GM23248 (cell line): ENCODE results near the gene IGSF21. TPM values are rescaled to one million over a fixed set of nuclear protein-coding genes. Genes with fewer than 3 reads are reported as not detected.

ENCODE experiments used
- DNase-seq: peaks from one replicate; pipeline ENCODE4 v3.0.0-alpha.2; 2015
- H2AFZ ChIP-seq: fragments of 200-600 bp; sonication (generic); 2 replicates; pipeline ENCODE4 v1.6.1; 2016; ENCODE audit warnings: antibody characterized with exemption
- H3F3A ChIP-seq: fragments of 200-600 bp; sonication (generic); 2 replicates; pipeline ENCODE4 v1.6.1; 2016; ENCODE audit warnings: mild to moderate bottlenecking, antibody characterized with exemption, mixed run types; ENCODE audit not compliant: insufficient read depth
- H3K27ac ChIP-seq: fragments of 200-600 bp; sonication (generic); 2 replicates; pipeline ENCODE4 v1.5.1; 2016; ENCODE audit warnings: mild to moderate bottlenecking
- H3K27me3 ChIP-seq: fragments of 200-600 bp; sonication (generic); replicated peaks from 2 replicates; pipeline ENCODE4 v1.6.1; 2016; ENCODE audit warnings: mild to moderate bottlenecking; ENCODE audit not compliant: insufficient read depth
- H3K36me3 ChIP-seq: fragments of 200-600 bp; sonication (generic); 2 replicates; pipeline ENCODE4 v1.6.1; 2016; ENCODE audit warnings: low read depth, mild to moderate bottlenecking
- H3K4me1 ChIP-seq: fragments of 200-600 bp; sonication (generic); 2 replicates; pipeline ENCODE4 v1.6.1; 2016; ENCODE audit warnings: mild to moderate bottlenecking; ENCODE audit not compliant: insufficient read depth
- H3K4me2 ChIP-seq: fragments of 200-600 bp; sonication (generic); one replicate; pipeline ENCODE4 v1.6.1; 2016; ENCODE audit warnings: mild to moderate bottlenecking; ENCODE audit not compliant: unreplicated experiment
- H3K4me3 ChIP-seq: fragments of 200-600 bp; sonication (generic); 2 replicates; pipeline ENCODE4 v1.5.1; 2016; ENCODE audit warnings: mild to moderate bottlenecking
- H3K79me2 ChIP-seq: fragments of 200-600 bp; sonication (generic); 2 replicates; pipeline ENCODE4 v1.6.1; 2016; ENCODE audit warnings: mild to moderate bottlenecking; ENCODE audit not compliant: insufficient read depth
- H3K9ac ChIP-seq: fragments of 200-600 bp; sonication (generic); 2 replicates; pipeline ENCODE4 v1.6.1; 2016; ENCODE audit warnings: mild to moderate bottlenecking
- H3K9me2 ChIP-seq: fragments of 200-600 bp; sonication (generic); 2 replicates; pipeline ENCODE4 v1.6.1; 2016; ENCODE audit warnings: mixed run types, mild to moderate bottlenecking, moderate library complexity; ENCODE audit not compliant: insufficient read depth
- H3K9me3 ChIP-seq: fragments of 200-600 bp; sonication (generic); one replicate; pipeline ENCODE4 v1.6.1; 2017; ENCODE audit warnings: low read depth
- H4K20me1 ChIP-seq: fragments of 200-600 bp; sonication (generic); 2 replicates; pipeline ENCODE4 v1.6.0; 2016; ENCODE audit not compliant: insufficient read depth
- EZH2 ChIP-seq: fragments of 200-600 bp; sonication (generic); IDR thresholded peaks from 2 replicates; pipeline ENCODE4 v1.6.1; 2018; ENCODE audit warnings: antibody characterized with exemption, mild to moderate bottlenecking; ENCODE audit not compliant: insufficient read depth, poor library complexity, severe bottlenecking
- EZH2phosphoT487 ChIP-seq: fragments of 200-600 bp; sonication (generic); IDR thresholded peaks from 2 replicates; pipeline ENCODE4 v1.6.1; 2018; ENCODE audit warnings: antibody characterized with exemption, moderate library complexity, mild to moderate bottlenecking, low read depth; ENCODE audit not compliant: insufficient read depth
- WGBS, 2 experiments: methylation state at CpG; one replicate each; pipeline ENCODE4 v1.1.6; 2015 to 2017; ENCODE audit warnings: low lambda C conversion rate in 2 of 2, low coverage in 1 of 2; ENCODE audit errors: missing lambda C conversion rate in 2 of 2; 5-methylcytosine and 5-hydroxymethylcytosine counted together
- in situ Hi-C: fragments of 300-500 bp; cut with MboI; formaldehyde crosslinking; loops from 2 replicates; pipeline ENCODE4 v1.15.0; 2020
- polyA plus RNA-seq: library from polyadenylated mRNA; unstranded; fragments of >200 nt; fragmentation: Nextera tagmentation; extraction: Ambion mirVana; gene quantifications from 2 replicates; pipeline ENCODE4 v1.2.1, GENCODE V29; 2016
- total RNA-seq: library from RNA; depleted of rRNA; stranded (reverse); fragments of >200 nt; shearing (Covaris generic); gene quantifications from 2 replicates; pipeline ENCODE4 v1.2.3, GENCODE V29; 2014

IGSF21 gene
- total and polyA plus RNA-seq, 2 experiments from 2014 or later, result not detected

DNA sequence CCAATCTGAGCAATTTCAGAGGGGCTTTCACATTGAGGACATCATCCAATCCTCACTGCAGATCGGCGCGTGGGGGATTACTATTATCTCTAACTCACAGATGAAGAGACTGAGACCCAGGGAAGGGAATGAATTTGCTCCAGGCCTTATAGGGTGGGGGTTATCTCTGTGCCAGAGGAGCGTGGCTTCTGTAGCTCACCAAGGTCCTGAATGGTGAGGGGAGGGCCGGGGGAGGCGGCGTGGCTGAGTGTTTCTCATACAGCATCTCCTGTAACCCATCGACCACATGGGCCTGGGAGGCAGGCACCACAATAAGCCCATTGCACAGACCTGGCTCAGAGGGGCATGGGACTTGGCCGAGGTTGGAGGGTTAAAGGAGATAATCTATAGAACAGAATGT, 230.2 kb downstream of the IGSF21 start:
- Histone ChIP-seq H3K4me2 (no peak overlapping the region), H3K27me3 (no peaks in the 10 kb centered on the region), H3K9ac (no peak overlapping the region), H3K4me1 (no peaks in the 10 kb centered on the region), H2AFZ (no peak overlapping the region), H4K20me1 (no peaks in the 10 kb centered on the region), H3K36me3 (no peaks in the 10 kb centered on the region), H3K79me2 (no peaks in the 10 kb centered on the region), H3K27ac (no peak overlapping the region), H3K9me2 (no peaks in the 10 kb centered on the region), H3K9me3 (no peaks in the 10 kb centered on the region), H3K4me3 (no peak overlapping the region), H3F3A (no peaks in the 10 kb centered on the region)
- DNase-seq, result no peak
- in situ Hi-C loops, result no loop called here
- 48 to 49% methylated on average over 9 of the region's 9 CpGs for WGBS, 2 experiments
- no peak for TF ChIP-seq EZH2

DNA sequence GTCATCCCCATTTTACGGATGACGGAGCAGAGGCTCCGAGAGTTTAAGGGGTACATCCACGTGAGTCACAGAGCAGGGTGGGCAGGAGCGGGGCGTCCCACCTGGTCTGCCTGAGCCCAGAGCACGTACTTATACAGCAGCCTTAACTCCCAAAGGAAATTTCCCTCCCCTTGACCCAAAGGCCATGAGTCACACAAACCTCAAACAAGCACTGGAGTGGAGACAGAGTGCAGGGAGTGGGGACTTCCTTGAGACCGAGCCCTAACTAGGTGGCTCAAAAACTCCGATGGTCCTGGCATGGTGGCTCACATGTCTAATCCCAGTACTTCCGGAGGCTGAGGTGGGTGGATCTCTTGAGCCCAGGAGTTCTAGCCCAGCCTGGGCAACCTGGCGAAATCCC, 231.6 kb downstream of the IGSF21 start:
- DNase-seq, result no peak
- H3K9me2 ChIP-seq, result no peaks in the 10 kb centered on the region
- no peak overlapping the region for H3K27ac ChIP-seq
- no peaks in the 10 kb centered on the region for H3K79me2 ChIP-seq
- H4K20me1 ChIP-seq, result no peaks in the 10 kb centered on the region
- no peaks in the 10 kb centered on the region for H3F3A ChIP-seq
- no peaks in the 10 kb centered on the region for H3K27me3 ChIP-seq
- TF ChIP-seq EZH2phosphoT487 (no peak), EZH2 (no peak)
- no peak overlapping the region for H3K4me3 ChIP-seq
- H3K4me2 ChIP-seq, result no peak overlapping the region
- no peaks in the 10 kb centered on the region for H3K9me3 ChIP-seq
- no peaks in the 10 kb centered on the region for H3K4me1 ChIP-seq
- H3K9ac ChIP-seq, result no peak overlapping the region
- in situ Hi-C loops, result no loop called here
- no peaks in the 10 kb centered on the region for H3K36me3 ChIP-seq
- 56 to 59% methylated on average over 11 of the region's 11 CpGs for WGBS, 2 experiments
- no peak overlapping the region for H2AFZ ChIP-seq

GRCh38 chr1:18340158-18340764, 232.7 kb downstream of the IGSF21 start:
- Histone ChIP-seq H3F3A (no peaks in the 10 kb centered on the region), H3K79me2 (no peaks in the 10 kb centered on the region), H3K27me3 (no peaks in the 10 kb centered on the region), H3K4me3 (no peak overlapping the region), H2AFZ (no peak overlapping the region), H4K20me1 (no peaks in the 10 kb centered on the region), H3K27ac (no peak overlapping the region), H3K9me3 (no peaks in the 10 kb centered on the region), H3K9ac (no peak overlapping the region), H3K4me1 (no peaks in the 10 kb centered on the region), H3K36me3 (no peaks in the 10 kb centered on the region), H3K9me2 (no peaks in the 10 kb centered on the region), H3K4me2 (no peak overlapping the region)
- no peak for DNase-seq
- in situ Hi-C loops, result no loop called here
- 9 to 17% methylated on average over 2 of the region's 2 CpGs for WGBS, 2 experiments
- TF ChIP-seq EZH2phosphoT487, result no peak
- TF ChIP-seq EZH2, result no peak

DNA sequence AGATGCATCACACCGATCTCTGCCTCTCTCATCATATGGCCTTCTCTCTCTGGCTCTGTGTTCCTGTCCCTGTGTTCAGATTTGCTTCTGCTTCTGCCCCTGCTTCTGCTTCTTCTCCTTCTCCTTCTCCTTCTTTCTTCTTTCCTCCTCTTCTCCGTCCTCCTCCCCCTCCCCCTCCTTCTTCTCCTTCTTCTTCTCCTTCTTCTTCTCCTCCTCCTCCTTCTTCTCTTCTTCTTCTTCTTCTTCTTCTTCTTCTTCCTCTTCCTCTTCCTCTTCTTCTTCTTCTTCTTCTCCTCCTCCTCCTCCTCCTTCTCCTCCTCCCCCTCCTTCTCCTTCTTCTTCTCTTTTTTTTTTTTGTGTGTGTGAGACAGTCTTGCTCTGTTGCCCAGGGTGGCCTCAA, 233.2 kb downstream of the IGSF21 start:
- Histone ChIP-seq H3F3A (no peaks in the 10 kb centered on the region), H3K27me3 (no peaks in the 10 kb centered on the region), H3K9ac (no peak overlapping the region), H3K79me2 (no peaks in the 10 kb centered on the region), H3K4me2 (no peak overlapping the region), H2AFZ (no peak overlapping the region), H3K27ac (no peak overlapping the region), H3K9me2 (no peaks in the 10 kb centered on the region), H3K4me1 (no peaks in the 10 kb centered on the region), H3K4me3 (no peak overlapping the region), H4K20me1 (no peaks in the 10 kb centered on the region), H3K9me3 (no peaks in the 10 kb centered on the region), H3K36me3 (no peaks in the 10 kb centered on the region)
- in situ Hi-C loops, result no loop called here
- 6 to 39% methylated on average over 2 of the region's 2 CpGs for WGBS, 2 experiments
- DNase-seq, result no peak
- TF ChIP-seq EZH2phosphoT487 (no peak), EZH2 (no peak)
